Measurements from ENCODE around the gene MAP2K4.

DNA sequence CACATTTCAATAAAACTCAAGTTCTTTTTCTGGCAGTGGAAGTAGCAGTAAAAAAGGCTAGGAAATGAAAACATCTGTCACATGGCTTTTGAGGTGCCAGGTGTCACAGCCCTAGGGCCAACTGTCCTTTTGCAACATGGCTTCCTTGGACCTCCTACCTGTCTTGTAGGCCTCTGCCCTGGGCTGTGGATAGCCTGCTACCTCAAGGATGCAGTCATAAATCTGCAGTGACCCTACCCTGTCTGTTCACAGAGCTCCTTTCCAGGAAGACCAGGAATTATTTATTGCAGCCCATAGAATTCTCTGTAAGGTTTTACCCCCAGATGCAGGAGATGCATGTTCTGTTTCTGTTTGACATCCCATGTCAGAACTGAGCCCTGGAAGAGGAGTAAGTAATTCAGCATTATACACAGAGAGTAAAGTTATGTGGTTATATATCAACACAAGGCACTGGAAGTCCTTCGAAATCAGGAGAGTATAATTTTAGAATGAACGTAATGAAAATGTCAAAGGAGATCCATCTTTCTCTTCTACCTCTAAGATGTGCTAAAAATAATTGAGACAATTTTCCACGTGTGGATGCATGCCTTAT, 172.6 kb downstream of the MAP2K4 start:
- no peak for TF ChIP-seq CTCF (IDR thresholded peaks at IDR 0.05; ENCODE audit: low read depth, low read length, poor library complexity, severe bottlenecking)
- no peak for TF ChIP-seq EZH2phosphoT487 (IDR thresholded peaks at IDR 0.05; ENCODE audit: borderline replicate concordance, low read length)
